Measurements from ENCODE around the gene PRR7.
"Not testable (repeated sequence)": the region's sequence is repeated elsewhere in the genome, so short reads cannot be mapped to it uniquely, and the experiment has no call there.

PRR7 gene

GRCh38 chr5:177412603-177413233, 33.9 kb upstream of the PRR7 start:
- DNase-seq (ENCODE audit: low read depth), result no peak
- H3K4me3 ChIP-seq (replicated peaks; ENCODE audit: low read depth, low read length), result no peak overlapping the region
- no peak for TF ChIP-seq CTCF (IDR thresholded peaks at IDR 0.05; ENCODE audit: low read length, missing control alignments)

- TF ChIP-seq CTCF (IDR thresholded peaks at IDR 0.05; ENCODE audit: low read length, missing control alignments), result no peak
- no peak overlapping the region for H3K4me3 ChIP-seq (replicated peaks; ENCODE audit: low read depth, low read length)
- no peak for DNase-seq (ENCODE audit: low read depth)
Observed at GRCh38 chr5:177414481-177414880, 32.1 kb upstream of the PRR7 start.

DNA sequence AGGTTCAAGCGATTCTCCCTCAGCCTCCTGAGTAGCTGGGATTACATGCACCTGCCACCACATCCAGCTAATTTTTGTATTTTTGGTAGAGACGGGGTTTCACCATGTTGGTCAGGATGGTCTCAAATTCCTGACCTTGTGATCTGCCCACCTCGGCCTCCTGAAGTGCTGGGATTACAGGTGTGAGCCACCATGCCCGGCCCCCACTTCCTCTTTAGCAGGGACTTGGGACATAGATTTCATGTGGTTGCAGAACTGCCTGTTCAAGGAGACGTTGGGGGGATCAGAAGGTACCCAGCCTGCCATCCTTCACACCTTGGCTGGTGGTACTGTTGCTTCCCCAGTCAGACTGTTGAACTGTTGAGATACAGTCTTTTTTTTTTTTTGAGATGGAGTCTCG, 29.5 kb upstream of the PRR7 start:
- not testable (repeated sequence) for DNase-seq (ENCODE audit: low read depth); H3K4me3 ChIP-seq (replicated peaks; ENCODE audit: low read depth, low read length)

DNA sequence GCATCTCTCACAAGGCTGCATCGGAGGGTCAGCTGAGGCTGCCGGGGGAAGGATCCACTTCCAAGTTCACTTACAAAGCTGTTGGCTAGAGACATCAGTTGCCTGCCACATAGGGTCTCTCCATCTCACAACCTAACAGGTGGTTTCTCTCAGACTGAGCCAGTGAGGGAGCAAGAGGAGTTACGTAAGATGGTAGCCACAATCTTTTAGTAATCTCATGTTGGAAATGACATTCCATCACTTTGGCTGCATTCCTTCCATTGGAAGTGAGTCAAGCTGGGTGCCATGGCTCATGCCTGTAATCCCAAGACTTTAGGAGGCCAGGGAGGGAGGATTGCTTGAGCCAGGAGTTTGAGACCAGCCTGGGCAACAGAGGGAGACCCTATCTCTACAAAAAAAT, 27.6 kb upstream of the PRR7 start:
- H3K4me3 ChIP-seq (replicated peaks; ENCODE audit: low read depth, low read length), result no peak overlapping the region
- DNase-seq (ENCODE audit: low read depth), result peak; percentile 85
- no peak for TF ChIP-seq CTCF (IDR thresholded peaks at IDR 0.05; ENCODE audit: low read length, missing control alignments)

DNA sequence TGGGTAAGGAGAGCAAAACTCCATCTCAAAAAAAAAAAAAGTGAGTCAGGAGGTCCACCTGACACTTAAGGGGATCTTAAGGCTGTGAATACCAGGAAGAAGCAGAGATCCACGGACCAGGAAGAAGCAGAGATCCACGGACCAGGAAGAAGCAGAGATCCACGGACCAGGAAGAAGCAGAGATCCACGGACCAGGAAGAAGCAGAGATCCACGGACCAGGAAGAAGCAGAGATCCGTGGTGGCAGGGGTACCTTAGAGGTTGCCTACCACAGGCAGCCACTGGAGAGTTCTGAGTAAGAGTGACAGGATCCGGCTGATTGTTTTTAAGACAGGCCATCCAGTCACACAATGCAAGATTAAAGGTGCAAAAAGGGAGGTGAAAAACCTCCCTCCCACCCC, 26.1 kb upstream of the PRR7 start:
- H3K4me3 ChIP-seq (replicated peaks; ENCODE audit: low read depth, low read length); DNase-seq (ENCODE audit: low read depth): not testable (repeated sequence)

- H3K4me3 ChIP-seq (replicated peaks; ENCODE audit: low read depth, low read length), result no peak overlapping the region
- no peak for DNase-seq (ENCODE audit: low read depth)
- TF ChIP-seq CTCF (IDR thresholded peaks at IDR 0.05; ENCODE audit: low read length, missing control alignments), result no peak
Observed at GRCh38 chr5:177421062-177421798, 25.4 kb upstream of the PRR7 start.

DNA sequence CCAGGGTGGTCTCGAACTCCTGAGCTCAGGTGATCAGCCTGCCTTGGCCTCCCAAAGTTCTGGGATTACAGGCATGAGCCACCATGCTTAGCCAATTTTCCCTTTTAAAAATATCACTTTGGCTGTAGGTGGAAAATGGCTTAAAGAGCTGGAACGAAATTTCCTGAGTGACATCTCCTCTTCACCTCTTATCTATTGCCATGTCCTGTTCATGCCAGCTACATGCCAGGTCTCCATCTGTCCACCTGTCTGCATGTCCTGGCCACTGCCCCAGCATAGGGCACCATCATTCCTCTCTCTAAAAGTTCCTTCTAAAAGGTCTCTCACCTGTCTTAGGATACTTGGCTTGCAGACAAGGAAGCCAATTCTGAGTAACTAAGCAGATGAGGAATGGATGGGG, 22.9 kb upstream of the PRR7 start:
- TF ChIP-seq CTCF (IDR thresholded peaks at IDR 0.05; ENCODE audit: low read length, missing control alignments), result no peak
- DNase-seq (ENCODE audit: low read depth), result no peak
- no peak overlapping the region for H3K4me3 ChIP-seq (replicated peaks; ENCODE audit: low read depth, low read length)

GRCh38 chr5:177425196-177425800, 21.3 kb upstream of the PRR7 start:
- no peak for DNase-seq (ENCODE audit: low read depth)
- no peak for TF ChIP-seq CTCF (IDR thresholded peaks at IDR 0.05; ENCODE audit: low read length, missing control alignments)
- H3K4me3 ChIP-seq (replicated peaks; ENCODE audit: low read depth, low read length), result peak overlapping the region; percentile 66

Data from fibroblast of pulmonary artery (primary cell).